AG20443 (cell line): ENCODE measurements around the gene MED29.
"Not testable (repeated sequence)": the region's sequence is repeated elsewhere in the genome, so short reads cannot be mapped to it uniquely, and the experiment has no call there.

Experiments
- DNase-seq: peaks from one replicate; pipeline ENCODE4 v3.0.0; 2012; ENCODE audit warnings: low spot score, mixed read lengths

The MED29 gene

GRCh38 chr19:39370735-39371134 lies 20.4 kb upstream of the MED29 start:
- no peak for DNase-seq

DNA sequence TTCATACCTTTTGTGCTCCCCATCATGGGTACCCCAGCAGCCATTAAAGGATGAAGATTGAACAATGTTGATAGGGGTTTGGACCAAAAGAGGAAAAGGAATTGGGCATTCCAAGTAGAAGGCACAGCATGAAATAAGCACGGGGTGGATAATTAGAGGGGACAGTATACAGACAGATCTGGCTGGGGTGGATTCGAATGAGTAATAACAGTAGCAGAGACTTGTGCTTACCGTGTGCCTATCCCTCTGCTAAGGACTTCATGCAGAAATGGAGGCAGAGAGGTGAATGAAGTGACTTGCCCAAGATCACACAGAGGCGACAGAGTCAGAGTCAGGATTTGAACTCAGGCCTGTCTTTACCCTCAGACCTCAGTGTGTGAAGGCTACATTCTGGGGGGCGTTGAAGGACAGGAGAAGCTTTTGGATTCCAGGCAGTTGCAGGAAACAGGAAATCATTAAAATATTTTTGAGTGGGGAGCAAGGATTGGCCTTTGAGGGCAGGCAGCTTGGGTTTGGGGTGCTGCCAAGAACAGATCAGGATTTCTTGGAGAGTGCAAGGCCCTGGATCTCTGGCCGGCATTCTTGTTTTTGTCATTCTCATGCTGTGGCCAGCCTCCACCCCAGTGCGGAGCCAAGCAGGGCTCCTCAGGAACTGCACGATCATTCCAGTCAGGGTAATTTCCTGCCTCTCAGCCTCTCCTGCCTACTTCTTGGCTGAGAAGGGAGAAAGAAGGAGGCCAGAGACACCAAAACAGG lies 19.0 kb upstream of the MED29 start:
- DNase-seq = peak; percentile 96

DNA sequence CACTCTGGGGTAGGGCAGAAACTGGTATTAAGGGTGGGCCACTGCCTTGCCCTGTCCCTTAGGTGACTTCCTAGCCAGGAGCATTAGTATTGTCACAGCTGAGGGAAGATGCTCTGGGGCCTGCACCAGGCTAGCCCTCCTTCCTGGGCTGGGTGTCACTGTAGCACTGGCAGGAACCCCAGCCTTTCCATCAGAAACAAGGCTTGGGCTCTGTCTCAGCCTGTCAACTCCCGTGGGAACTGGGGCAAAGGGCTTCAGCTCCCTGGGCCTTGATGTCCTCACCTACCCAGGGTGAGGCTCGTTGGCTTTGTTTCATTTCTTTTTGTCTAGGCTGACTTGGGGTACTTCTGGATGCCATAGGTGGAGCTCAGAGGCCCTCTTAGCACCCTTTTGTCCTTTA lies 18.2 kb upstream of the MED29 start:
- DNase-seq = peak; percentile 29

GRCh38 chr19:39375929-39376328 lies 15.2 kb upstream of the MED29 start:
- DNase-seq = no peak

DNA sequence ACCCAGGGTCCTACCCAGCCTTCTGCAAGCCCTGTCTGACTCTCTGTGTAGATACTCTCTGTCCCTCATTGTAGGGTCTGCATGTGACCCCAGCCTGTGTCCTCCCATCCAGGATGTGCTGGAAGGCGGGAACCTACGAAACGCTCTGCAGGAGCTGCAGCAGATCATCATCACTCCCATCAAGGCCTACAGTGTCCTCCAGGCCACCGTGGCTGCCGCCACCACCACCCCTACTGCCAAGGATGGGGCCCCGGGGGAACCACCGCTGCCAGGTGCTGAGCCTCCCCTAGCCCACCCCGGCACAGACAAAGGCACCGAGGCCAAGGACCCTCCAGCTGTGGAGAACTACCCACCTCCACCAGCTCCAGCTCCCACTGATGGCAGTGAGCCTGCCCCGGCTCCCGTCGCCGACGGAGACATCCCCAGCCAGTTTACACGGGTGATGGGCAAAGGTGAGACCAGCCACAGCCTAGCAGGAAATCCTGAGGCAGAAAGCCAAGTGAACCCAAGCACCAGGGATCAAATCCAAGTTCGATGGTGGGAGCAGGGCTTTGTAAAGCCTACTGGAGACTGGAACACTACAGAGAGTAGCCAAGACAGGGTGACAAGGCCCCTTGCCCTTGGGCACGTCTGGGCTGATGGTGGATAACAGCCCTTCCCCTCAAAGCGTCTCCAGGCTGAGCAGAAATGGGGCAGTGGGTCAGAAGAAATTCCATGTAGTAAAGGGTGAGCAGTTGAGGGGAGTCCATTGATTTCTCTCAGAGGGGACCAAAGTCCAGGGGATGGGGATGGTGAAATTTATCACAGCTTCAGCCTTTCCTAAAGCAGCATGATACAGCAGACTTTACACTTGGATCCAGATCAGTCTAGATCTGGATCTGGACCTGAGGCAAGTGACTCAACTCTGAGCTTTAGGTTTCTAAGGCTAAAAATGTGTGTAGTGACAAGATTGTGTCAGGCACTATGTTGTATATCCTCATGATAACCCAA lies 13.5 kb upstream of the MED29 start:
- DNase-seq = no peak

- not testable (repeated sequence) for DNase-seq
These were observed 11.8 kb upstream of the MED29 start for GRCh38 chr19:39379366-39379765.

GRCh38 chr19:39379865-39380396 lies 11.2 kb upstream of the MED29 start:
- no peak for DNase-seq

DNA sequence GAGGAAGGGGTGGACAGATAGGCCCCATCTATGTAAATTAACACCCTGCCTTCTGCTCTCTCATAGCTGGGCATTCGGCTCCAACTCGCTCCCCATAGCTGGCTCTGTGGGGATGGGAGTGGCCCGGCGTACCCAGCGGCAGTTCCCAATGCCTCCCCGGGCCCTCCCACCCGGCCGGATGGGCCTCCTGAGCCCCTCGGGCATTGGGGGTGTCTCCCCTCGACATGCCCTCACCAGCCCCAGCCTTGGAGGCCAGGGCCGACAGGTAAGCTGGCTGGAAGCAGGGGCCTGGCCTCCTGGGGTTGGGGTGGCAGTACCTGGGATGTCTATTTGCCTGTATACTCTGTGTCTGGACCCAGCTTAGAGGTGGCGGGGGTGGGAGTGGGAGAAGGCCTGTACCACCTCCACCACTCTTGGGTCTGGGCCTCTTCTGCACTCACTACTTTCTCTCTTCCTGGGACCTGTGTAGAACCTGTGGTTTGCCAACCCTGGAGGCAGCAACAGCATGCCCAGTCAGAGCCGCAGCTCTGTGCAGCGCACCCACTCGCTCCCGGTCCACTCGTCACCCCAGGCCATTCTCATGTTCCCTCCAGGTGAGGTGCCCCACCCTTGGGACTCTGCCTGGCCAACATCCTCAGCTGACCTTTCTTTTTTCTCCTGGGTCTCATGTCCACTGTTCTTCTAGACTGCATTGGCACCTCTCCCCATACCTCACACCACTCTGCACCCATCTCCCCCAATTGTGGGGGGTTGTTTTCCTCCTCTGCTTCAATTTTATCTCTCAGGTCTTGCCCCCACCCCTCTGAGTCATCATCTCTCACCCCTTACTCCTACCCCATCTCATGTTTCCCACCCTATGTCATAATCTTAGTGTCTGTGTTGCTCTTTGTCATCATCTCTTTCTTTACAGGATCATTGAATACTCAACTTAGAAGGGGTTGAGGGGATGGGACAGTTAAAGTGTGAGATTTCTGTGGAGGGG lies 10.4 kb upstream of the MED29 start:
- no peak for DNase-seq

- DNase-seq = no peak
These were observed 9.1 kb upstream of the MED29 start for GRCh38 chr19:39381910-39382611.

DNA sequence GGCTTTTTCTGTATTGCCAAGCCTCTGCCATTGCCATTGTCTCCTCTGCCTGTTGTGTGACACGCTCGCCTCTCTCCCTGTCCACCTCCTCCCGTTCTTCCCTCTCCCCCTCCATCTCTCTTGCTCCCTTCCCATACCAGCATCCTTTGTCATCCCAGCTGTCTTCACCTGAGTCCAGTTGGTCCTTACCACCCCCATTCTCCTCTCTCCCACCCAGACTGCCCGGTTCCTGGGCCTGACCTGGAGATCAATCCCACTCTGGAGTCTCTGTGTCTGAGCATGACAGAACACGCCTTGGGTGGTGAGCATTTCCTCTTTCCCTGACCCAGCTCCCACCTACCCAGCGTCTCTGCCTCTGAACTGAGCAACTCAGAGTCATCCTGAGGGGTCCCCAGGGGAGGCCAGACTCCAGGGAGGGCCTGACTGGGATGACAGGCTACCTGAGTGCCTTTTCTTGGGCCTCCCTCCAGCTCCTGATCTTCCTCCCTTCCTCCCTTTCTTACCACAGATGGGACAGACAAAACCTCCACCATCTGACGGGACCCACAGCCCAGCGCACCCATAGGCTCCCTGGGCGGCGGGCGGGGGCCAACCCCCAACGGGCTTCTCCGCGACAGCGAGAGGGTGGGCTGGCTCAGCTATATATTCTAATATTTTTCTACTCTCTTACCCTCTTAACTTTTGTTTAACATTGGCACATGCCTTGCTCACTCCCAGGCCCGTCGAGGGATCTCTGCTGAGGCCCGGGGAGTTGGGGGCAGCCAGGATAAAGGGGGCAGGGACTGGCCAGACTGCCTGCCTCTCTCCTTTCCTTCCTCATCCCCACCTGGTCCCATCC lies 8.0 kb upstream of the MED29 start:
- no peak for DNase-seq

DNA sequence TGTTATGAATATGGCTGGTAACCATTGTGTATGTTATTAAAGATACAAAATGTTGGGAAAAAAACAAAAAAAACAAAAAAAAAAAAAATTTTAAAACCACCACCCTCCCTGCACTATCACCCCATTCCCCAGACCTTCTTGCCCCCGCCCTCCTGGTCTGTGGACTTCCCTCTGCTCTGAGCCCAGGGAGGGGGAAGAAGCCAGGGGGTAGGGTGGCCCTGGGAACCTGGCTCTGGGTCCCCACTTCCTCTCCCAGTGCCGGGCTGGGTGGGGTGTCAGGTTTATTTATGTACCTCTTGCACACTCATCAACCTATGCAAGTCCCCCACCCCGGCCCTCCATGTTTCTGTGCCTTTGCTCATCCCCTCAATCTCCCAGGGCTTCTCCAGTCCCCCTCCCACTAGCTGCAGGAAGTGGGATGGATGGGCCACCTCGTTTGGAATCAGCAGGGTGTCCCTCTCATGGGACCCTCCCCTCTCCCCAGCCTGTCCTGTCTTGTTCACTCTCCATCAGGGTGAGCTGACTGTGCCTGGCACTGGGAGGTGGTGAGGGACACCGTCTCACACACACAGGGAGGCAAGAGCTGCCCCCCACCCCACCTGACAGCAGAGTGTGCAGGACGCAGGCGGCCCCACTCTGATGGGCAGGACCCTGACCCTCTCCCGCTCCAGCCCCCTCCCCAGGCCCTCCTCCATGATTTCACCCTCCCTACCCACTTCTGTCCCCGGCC lies 6.2 kb upstream of the MED29 start:
- no peak for DNase-seq

- DNase-seq = no peak
These were observed 5.4 kb upstream of the MED29 start for GRCh38 chr19:39385629-39386411.

DNA sequence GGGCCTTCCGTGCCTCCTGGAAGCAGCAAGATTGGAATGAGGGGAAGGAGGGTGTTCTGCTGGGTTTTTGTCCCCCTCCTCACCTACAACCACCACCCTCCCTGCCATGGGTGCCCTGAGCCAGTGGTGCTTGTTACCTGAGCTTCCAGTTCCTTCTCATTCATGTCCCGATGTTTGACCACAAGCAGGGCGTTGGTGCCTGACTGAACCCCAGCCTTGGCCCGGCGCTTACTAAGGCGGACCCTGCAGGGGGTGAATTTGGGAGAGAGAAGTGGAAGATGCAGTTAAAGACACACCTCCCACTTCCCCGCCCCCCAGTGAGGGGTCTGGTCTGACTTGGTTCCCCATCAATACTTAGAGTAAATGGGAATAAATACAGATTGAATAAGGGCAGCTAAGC lies 4.6 kb upstream of the MED29 start:
- no peak for DNase-seq

DNA sequence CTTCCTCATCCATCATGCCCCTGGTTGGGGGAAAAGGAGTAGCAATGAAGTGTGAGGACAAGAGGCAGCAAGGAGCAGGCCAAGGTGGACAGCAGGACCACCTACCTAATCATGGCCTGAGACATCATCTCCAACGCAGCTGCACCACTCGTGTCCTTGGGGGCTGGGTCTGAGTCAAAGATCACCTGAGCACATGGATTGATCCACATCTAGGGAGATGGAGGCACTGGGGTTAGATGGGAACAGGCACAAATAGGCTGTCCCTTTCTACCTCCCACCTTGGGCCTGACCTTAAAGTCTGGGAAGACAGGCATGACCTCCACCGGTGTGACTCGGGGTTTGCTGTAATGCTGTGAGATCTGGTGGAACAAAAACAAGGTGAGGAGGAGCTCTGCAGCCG lies 2.5 kb upstream of the MED29 start:
- no peak for DNase-seq

DNA sequence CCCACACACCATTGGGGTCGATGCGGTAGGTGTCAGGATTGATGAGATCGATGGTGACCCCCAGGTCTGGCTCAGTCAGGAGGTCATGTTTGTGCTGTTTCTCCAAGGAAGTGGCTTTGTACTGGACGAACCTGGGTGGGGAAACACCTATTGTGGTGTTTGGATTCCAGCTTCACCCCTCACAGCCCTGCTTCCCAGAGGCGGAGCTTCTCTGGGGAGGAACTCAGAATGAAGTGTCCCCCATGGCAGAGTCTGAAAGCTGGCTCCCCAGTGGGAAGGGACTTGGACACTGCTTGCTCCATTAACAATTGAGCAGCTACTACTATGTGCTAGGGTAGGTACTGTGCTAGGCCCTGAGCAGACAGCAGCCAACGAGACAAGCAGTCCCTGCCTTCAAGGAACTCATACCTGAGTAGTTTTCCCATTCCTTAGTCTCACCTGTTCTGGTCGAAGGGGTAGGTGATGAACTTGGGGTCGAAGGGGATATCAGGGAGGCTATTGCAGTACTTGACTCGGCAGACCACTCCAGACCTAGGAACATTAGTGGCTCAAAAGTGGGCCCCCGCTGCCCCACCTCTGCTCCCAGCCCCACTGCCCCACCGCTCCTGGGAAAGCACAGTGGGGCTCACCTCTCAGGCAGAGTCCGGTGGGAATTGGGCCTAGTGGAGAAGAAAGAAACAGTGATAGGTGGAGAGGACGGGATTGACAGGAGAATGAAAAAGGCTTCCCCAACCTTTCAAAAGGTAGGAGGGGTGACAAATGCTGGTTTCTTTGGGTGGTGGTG lies 1.4 kb upstream of the MED29 start:
- no peak for DNase-seq

DNA sequence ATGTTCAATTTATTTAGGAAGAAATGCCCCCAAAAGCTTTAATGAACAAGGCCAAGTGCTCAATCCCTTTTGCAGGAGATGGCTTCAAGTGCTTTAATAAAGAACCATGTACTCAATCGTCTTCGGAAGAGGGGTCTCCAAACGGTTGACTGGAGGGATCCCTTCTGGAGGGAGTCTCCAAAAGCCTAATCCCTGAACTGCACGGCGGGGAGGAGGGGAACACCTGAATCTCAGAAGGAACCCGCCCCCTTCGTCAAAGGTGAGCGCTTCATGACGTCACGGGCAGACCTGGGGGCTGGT lies 777 bp upstream of the MED29 start:
- DNase-seq = no peak

- DNase-seq = peak; percentile 89
These were observed 6.5 kb downstream of the MED29 start for GRCh38 chr19:39397360-39398296.
